ENCODE measurements around the gene RNFT2.

- TF ChIP-seq CTCF (IDR thresholded peaks at IDR 0.05; ENCODE audit: low read depth, low read length) (no peak), POLR2A (IDR thresholded peaks at IDR 0.05; ENCODE audit: extremely low read depth, insufficient read length) (no peak), MAX (IDR thresholded peaks at IDR 0.05; ENCODE audit: low read depth, low read length) (no peak), MYC (IDR thresholded peaks at IDR 0.05; ENCODE audit: low read depth, low read length) (no peak)
These were observed 48.0 kb upstream of the RNFT2 start for GRCh38 chr12:116689979-116690744.
